GM12878 (cell line): Measurements from ENCODE around the gene MRPL18. TPM values are rescaled to one million over a fixed set of nuclear protein-coding genes. Genes with fewer than 3 reads are reported as not detected.

Source experiments
- CBX3 ChIP-seq: fragments of 200-600 bp; sonication (generic); IDR thresholded peaks from 2 replicates; pipeline ENCODE4 v1.6.1; 2016; ENCODE audit warnings: low read depth, borderline replicate concordance
- NR2F1 ChIP-seq: fragments of 450-650 bp; conservative IDR thresholded peaks from 2 replicates; pipeline ENCODE4 v1.6.1; 2017; ENCODE audit warnings: mild to moderate bottlenecking
- PAX8 ChIP-seq: fragments of 450-650 bp; IDR thresholded peaks from 2 replicates; pipeline ENCODE4 v1.6.1; 2017; ENCODE audit warnings: mild to moderate bottlenecking, moderate library complexity
- RAD21 ChIP-seq: IDR thresholded peaks from 2 replicates; pipeline ENCODE4 v1.6.1; 2011; ENCODE audit warnings: mild to moderate bottlenecking, low read depth, low read length, moderate library complexity; ENCODE audit not compliant: insufficient read depth
- SREBF1 ChIP-seq: IDR thresholded peaks from 2 replicates; pipeline ENCODE4 v1.6.1; 2012; ENCODE audit warnings: mild to moderate bottlenecking, low read length
- SUPT20H ChIP-seq: IDR thresholded peaks from 2 replicates; pipeline ENCODE4 v1.6.1; 2011; ENCODE audit warnings: low read depth, mild to moderate bottlenecking, low read length, moderate library complexity, borderline replicate concordance; ENCODE audit not compliant: control insufficient read depth
- TCF3 ChIP-seq: IDR thresholded peaks from 2 replicates; pipeline ENCODE4 v1.6.1; 2012; ENCODE audit warnings: low read depth, mild to moderate bottlenecking, low read length, borderline replicate concordance; ENCODE audit not compliant: insufficient read depth
- polyA plus RNA-seq, 11 experiments: library from polyadenylated mRNA; depleted of rRNA in 4 of 11; unstranded in 6 of 11; stranded (reverse) in 5 of 11; fragments of >200 nt; fragmentation: Nextera tagmentation in 4 of 11; fragmentation: Illumina TruSeq in 1 of 11; extraction: Ambion mirVana in 4 of 11; extraction: Trizol in 1 of 11; gene quantifications; 1 replicate in 1 of 11; 2 replicates in 10 of 11; pipeline versions ENCODE4 v1.2.1 to v1.2.3, GENCODE V29; 2011 to 2016; ENCODE audit warnings: inconsistent platforms in 2 of 11, missing spikeins in 2 of 11, low read depth in 1 of 11
- total RNA-seq, 4 experiments: library from RNA; depleted of rRNA in 3 of 4; stranded (reverse); fragments of >200 nt in 3 of 4; fragmentation: Illumina TruSeq in 1 of 4; extraction: Trizol in 1 of 4; gene quantifications; 2 replicates each; pipeline versions ENCODE4 v1.2.1 to v1.2.3, GENCODE V29; 2013 to 2021
- TF ChIP-seq, protein P1 (sequence below): IDR thresholded peaks from 2 replicates; pipeline ENCODE4 v1.6.1; 2011; ENCODE audit warnings: low read depth, low read length, improper control_type of control experiment, borderline replicate concordance
- TF ChIP-seq, protein P2 (sequence below): fragments of 450-650 bp; IDR thresholded peaks from 2 replicates; pipeline ENCODE4 v1.6.1; 2016; ENCODE audit warnings: mild to moderate bottlenecking, moderate library complexity, borderline replicate concordance
- TF ChIP-seq, protein P3 (sequence below): fragments of 450-650 bp; IDR thresholded peaks from 2 replicates; pipeline ENCODE4 v1.6.1; 2017; ENCODE audit warnings: mild to moderate bottlenecking

MRPL18 gene
- total and polyA plus RNA-seq, 10 of the 15 experiments (the other 5 are each of a cell fraction or from before 2014, with no cell fraction given): 68.5 to 203 (median 116) TPM

DNA sequence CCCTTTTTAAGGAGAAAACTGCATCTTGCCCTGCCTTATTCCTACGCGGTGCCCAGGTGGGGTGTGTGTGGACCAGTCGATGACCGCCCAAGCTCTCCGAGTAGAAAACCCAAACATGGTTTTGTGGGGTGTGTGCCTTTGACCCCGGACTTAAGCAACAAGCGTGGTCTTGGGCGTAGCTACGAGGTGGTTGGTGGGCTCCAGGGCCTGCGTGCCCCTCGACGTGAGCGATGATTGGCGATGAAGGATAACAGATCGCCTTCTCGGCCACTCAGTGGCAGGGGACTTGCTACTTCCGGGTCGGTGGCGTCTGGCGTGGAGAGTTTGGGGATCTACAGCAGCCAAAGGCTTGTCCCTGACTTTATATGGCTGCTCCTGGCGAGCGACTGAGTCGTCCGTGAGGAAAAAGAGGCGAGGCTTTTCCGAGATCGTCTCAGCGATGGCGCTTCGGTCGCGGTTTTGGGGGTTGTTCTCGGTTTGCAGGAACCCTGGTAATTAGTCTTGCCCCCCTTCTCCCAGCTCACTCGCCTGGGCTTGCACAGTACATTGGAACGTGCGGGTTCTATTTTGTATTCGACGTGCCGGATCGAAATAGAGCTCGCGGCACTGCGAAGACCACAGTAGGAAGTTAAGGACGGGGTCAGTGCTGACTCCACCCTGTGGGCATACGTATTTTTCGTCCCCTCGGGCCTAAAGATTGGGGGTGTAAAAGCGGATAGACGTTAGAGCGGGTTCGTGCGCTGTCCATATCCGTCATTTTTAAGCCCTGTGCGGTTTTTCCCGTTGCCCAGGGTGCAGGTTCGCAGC is at the start of gene MRPL18 (continued):
- TF ChIP-seq, protein P1, sequence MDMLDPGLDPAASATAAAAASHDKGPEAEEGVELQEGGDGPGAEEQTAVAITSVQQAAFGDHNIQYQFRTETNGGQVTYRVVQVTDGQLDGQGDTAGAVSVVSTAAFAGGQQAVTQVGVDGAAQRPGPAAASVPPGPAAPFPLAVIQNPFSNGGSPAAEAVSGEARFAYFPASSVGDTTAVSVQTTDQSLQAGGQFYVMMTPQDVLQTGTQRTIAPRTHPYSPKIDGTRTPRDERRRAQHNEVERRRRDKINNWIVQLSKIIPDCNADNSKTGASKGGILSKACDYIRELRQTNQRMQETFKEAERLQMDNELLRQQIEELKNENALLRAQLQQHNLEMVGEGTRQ: no peak
- TF ChIP-seq TCF3 (no peak), CBX3 (no peak), NR2F1 (peak; percentile 93), RAD21 (no peak), SUPT20H (no peak), SREBF1 (no peak), PAX8 (no peak; the same call in 1 of the 2 replicates)
- TF ChIP-seq, protein P2, sequence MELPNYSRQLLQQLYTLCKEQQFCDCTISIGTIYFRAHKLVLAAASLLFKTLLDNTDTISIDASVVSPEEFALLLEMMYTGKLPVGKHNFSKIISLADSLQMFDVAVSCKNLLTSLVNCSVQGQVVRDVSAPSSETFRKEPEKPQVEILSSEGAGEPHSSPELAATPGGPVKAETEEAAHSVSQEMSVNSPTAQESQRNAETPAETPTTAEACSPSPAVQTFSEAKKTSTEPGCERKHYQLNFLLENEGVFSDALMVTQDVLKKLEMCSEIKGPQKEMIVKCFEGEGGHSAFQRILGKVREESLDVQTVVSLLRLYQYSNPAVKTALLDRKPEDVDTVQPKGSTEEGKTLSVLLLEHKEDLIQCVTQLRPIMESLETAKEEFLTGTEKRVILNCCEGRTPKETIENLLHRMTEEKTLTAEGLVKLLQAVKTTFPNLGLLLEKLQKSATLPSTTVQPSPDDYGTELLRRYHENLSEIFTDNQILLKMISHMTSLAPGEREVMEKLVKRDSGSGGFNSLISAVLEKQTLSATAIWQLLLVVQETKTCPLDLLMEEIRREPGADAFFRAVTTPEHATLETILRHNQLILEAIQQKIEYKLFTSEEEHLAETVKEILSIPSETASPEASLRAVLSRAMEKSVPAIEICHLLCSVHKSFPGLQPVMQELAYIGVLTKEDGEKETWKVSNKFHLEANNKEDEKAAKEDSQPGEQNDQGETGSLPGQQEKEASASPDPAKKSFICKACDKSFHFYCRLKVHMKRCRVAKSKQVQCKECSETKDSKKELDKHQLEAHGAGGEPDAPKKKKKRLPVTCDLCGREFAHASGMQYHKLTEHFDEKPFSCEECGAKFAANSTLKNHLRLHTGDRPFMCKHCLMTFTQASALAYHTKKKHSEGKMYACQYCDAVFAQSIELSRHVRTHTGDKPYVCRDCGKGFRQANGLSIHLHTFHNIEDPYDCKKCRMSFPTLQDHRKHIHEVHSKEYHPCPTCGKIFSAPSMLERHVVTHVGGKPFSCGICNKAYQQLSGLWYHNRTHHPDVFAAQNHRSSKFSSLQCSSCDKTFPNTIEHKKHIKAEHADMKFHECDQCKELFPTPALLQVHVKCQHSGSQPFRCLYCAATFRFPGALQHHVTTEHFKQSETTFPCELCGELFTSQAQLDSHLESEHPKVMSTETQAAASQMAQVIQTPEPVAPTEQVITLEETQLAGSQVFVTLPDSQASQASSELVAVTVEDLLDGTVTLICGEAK: peak; percentile 75
- TF ChIP-seq, protein P3, sequence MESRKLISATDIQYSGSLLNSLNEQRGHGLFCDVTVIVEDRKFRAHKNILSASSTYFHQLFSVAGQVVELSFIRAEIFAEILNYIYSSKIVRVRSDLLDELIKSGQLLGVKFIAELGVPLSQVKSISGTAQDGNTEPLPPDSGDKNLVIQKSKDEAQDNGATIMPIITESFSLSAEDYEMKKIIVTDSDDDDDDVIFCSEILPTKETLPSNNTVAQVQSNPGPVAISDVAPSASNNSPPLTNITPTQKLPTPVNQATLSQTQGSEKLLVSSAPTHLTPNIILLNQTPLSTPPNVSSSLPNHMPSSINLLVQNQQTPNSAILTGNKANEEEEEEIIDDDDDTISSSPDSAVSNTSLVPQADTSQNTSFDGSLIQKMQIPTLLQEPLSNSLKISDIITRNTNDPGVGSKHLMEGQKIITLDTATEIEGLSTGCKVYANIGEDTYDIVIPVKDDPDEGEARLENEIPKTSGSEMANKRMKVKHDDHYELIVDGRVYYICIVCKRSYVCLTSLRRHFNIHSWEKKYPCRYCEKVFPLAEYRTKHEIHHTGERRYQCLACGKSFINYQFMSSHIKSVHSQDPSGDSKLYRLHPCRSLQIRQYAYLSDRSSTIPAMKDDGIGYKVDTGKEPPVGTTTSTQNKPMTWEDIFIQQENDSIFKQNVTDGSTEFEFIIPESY: no peak
